SU-DHL-6 (cell line): ENCODE measurements around the gene NVL.

Experiments used
- H2AFZ ChIP-seq: fragments of 200-600 bp; sonication (generic); 2 replicates; pipeline ENCODE4 v1.6.1; 2014; ENCODE audit warnings: low read depth, mild to moderate bottlenecking, moderate library complexity, mixed read lengths, antibody characterized with exemption, low read length; ENCODE audit not compliant: severe bottlenecking
- H3F3A ChIP-seq: fragments of 200-600 bp; shearing (Covaris generic); 2 replicates; pipeline ENCODE4 v1.6.0; 2016; ENCODE audit warnings: antibody characterized with exemption, mild to moderate bottlenecking; ENCODE audit not compliant: insufficient read depth
- H3K27ac ChIP-seq: fragments of 200-600 bp; sonication (generic); 2 replicates; pipeline ENCODE4 v1.5.1; 2016; ENCODE audit warnings: low read depth, mild to moderate bottlenecking, low read length, moderate library complexity, mixed read lengths
- H3K27me3 ChIP-seq: fragments of 200-600 bp; sonication (generic), shearing (Covaris generic); 2 replicates; pipeline ENCODE4 v1.6.0; 2014; ENCODE audit warnings: mild to moderate bottlenecking, low read length
- H3K36me3 ChIP-seq: fragments of 200-600 bp; sonication (generic); 2 replicates; pipeline ENCODE4 v1.6.1; 2014; ENCODE audit warnings: mild to moderate bottlenecking, low read length, mixed read lengths
- H3K4me2 ChIP-seq: fragments of 300-600, 200-600 bp; shearing (Covaris generic), sonication (generic); 2 replicates; pipeline ENCODE4 v1.6.0; 2014; ENCODE audit warnings: low read length, low read depth, mild to moderate bottlenecking; ENCODE audit not compliant: poor library complexity, severe bottlenecking
- H3K4me3 ChIP-seq: fragments of 200-600 bp; sonication (generic); 2 replicates; pipeline ENCODE4 v1.5.1; 2014; ENCODE audit warnings: antibody characterized with exemption, low read length, mild to moderate bottlenecking, mixed read lengths; ENCODE audit not compliant: insufficient read depth, poor library complexity, severe bottlenecking
- H3K79me2 ChIP-seq: fragments of 200-600 bp; sonication (generic); 2 replicates; pipeline ENCODE4 v1.6.1; 2014; ENCODE audit warnings: mild to moderate bottlenecking, low read length, moderate library complexity; ENCODE audit not compliant: insufficient read depth
- H3K9ac ChIP-seq: fragments of 200-600 bp; sonication (generic); 2 replicates; pipeline ENCODE4 v1.7.0; 2014; ENCODE audit warnings: mild to moderate bottlenecking, low read length
- H3K9me2 ChIP-seq: fragments of 200-600 bp; sonication (generic); replicated peaks from 2 replicates; pipeline ENCODE4 v1.6.1; 2014; ENCODE audit warnings: low read length; ENCODE audit not compliant: insufficient read depth
- H3K9me3 ChIP-seq: fragments of 200-600 bp; sonication (generic); 2 replicates; pipeline ENCODE4 v1.6.1; 2014; ENCODE audit warnings: low read length, mixed read lengths; ENCODE audit not compliant: insufficient read depth
- H4K20me1 ChIP-seq: fragments of 200-600 bp; sonication (generic); 2 replicates; pipeline ENCODE4 v1.6.1; 2014; ENCODE audit warnings: low read depth, mild to moderate bottlenecking, antibody characterized with exemption, low read length, moderate library complexity, mixed read lengths
- EZH2phosphoT487 ChIP-seq: fragments of 200-600 bp; sonication (generic), shearing (Covaris generic); conservative IDR thresholded peaks from 2 replicates; pipeline ENCODE4 v1.6.1; 2018; ENCODE audit warnings: mild to moderate bottlenecking, antibody characterized with exemption, low read length, moderate library complexity, mixed read lengths
- TF ChIP-seq, protein P1 (sequence below): fragments of 200-600 bp; sonication (generic); IDR thresholded peaks from one replicate; pipeline ENCODE4 v1.5.1; 2017; ENCODE audit warnings: antibody characterized with exemption, mild to moderate bottlenecking, low read length, moderate library complexity; ENCODE audit not compliant: insufficient read depth, poor library complexity, severe bottlenecking

Gene NVL

GRCh38 chr1:224193319-224193966 lies 136.5 kb downstream of the NVL start:
- no peaks in the 10 kb centered on the region for H4K20me1 ChIP-seq
- H3K79me2 ChIP-seq: peaks cover 22% of the 10 kb centered on the region
- H2AFZ ChIP-seq: no peak overlapping the region
- no peak overlapping the region for H3K27ac ChIP-seq
- no peak overlapping the region for H3K4me2 ChIP-seq
- no peak overlapping the region for H3K9ac ChIP-seq
- TF ChIP-seq, protein P1, sequence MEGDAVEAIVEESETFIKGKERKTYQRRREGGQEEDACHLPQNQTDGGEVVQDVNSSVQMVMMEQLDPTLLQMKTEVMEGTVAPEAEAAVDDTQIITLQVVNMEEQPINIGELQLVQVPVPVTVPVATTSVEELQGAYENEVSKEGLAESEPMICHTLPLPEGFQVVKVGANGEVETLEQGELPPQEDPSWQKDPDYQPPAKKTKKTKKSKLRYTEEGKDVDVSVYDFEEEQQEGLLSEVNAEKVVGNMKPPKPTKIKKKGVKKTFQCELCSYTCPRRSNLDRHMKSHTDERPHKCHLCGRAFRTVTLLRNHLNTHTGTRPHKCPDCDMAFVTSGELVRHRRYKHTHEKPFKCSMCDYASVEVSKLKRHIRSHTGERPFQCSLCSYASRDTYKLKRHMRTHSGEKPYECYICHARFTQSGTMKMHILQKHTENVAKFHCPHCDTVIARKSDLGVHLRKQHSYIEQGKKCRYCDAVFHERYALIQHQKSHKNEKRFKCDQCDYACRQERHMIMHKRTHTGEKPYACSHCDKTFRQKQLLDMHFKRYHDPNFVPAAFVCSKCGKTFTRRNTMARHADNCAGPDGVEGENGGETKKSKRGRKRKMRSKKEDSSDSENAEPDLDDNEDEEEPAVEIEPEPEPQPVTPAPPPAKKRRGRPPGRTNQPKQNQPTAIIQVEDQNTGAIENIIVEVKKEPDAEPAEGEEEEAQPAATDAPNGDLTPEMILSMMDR: no peak
- no peak for TF ChIP-seq EZH2phosphoT487
- H3K9me3 ChIP-seq: no peaks in the 10 kb centered on the region
- H3K4me3 ChIP-seq: no peak overlapping the region
- H3K36me3 ChIP-seq: peaks cover 8% of the 10 kb centered on the region
- H3K27me3 ChIP-seq: no peaks in the 10 kb centered on the region
- H3K9me2 ChIP-seq: no peaks in the 10 kb centered on the region
- H3F3A ChIP-seq: peaks cover 19% of the 10 kb centered on the region; the same call in 1 of the 2 replicates

DNA sequence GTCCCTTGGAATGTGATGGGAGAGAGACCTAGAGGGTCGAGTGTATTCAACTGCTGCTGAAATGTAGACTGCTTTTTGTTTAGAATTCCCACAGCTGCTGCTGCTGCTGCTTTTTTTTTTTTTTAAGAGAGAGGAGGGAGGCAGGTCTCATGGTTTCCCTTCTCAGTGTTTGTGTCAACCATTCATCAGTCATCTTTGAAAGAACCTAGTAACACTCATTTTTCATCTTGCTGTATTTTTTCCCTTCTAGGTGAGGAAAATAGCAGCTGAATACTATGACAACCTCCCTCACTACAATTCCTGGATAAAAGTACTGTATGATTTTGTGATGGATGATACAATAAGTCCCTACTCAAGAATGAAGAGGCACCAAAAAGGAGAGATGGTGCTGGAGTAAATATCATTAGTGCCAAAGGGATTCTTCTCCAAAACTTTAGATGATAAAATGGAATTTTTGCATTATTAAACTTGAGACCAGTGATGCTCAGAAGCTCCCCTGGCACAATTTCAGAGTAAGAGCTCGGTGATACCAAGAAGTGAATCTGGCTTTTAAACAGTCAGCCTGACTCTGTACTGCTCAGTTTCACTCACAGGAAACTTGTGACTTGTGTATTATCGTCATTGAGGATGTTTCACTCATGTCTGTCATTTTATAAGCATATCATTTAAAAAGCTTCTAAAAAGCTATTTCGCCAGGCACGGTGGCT lies 137.7 kb downstream of the NVL start:
- Histone ChIP-seq H3K36me3 (peaks cover 13% of the 10 kb centered on the region), H3K27me3 (no peaks in the 10 kb centered on the region), H3K9ac (no peak overlapping the region), H3K9me3 (no peaks in the 10 kb centered on the region), H3K4me2 (no peak overlapping the region), H4K20me1 (no peaks in the 10 kb centered on the region), H3K27ac (no peak overlapping the region), H3K4me3 (no peak overlapping the region), H2AFZ (no peak overlapping the region), H3K79me2 (peaks cover 35% of the 10 kb centered on the region), H3K9me2 (no peaks in the 10 kb centered on the region), H3F3A (peaks cover 24% of the 10 kb centered on the region; the same call in 1 of the 2 replicates)
- TF ChIP-seq, protein P1: no peak
- no peak for TF ChIP-seq EZH2phosphoT487

DNA sequence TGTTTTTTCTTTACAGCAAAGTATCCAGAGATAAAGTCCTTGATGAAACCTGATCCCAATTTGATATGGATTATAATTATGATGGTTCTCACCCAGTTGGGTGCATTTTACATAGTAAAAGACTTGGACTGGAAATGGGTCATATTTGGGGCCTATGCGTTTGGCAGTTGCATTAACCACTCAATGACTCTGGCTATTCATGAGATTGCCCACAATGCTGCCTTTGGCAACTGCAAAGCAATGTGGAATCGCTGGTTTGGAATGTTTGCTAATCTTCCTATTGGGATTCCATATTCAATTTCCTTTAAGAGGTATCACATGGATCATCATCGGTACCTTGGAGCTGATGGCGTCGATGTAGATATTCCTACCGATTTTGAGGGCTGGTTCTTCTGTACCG lies 140.4 kb downstream of the NVL start:
- peaks cover 23% of the 10 kb centered on the region for H3F3A ChIP-seq
- no peaks in the 10 kb centered on the region for H3K9me2 ChIP-seq
- no peaks in the 10 kb centered on the region for H3K27me3 ChIP-seq
- H3K36me3 ChIP-seq: peaks cover 13% of the 10 kb centered on the region
- H3K27ac ChIP-seq: no peak overlapping the region
- no peak overlapping the region for H3K4me2 ChIP-seq
- no peaks in the 10 kb centered on the region for H4K20me1 ChIP-seq
- peaks cover 61% of the 10 kb centered on the region for H3K79me2 ChIP-seq
- no peak overlapping the region for H3K4me3 ChIP-seq
- H2AFZ ChIP-seq: no peak overlapping the region
- TF ChIP-seq, protein P1: no peak
- no peak for TF ChIP-seq EZH2phosphoT487
- H3K9me3 ChIP-seq: no peaks in the 10 kb centered on the region
- H3K9ac ChIP-seq: no peak overlapping the region
